Measurements from ENCODE around the gene F13A1.

Gene F13A1

DNA sequence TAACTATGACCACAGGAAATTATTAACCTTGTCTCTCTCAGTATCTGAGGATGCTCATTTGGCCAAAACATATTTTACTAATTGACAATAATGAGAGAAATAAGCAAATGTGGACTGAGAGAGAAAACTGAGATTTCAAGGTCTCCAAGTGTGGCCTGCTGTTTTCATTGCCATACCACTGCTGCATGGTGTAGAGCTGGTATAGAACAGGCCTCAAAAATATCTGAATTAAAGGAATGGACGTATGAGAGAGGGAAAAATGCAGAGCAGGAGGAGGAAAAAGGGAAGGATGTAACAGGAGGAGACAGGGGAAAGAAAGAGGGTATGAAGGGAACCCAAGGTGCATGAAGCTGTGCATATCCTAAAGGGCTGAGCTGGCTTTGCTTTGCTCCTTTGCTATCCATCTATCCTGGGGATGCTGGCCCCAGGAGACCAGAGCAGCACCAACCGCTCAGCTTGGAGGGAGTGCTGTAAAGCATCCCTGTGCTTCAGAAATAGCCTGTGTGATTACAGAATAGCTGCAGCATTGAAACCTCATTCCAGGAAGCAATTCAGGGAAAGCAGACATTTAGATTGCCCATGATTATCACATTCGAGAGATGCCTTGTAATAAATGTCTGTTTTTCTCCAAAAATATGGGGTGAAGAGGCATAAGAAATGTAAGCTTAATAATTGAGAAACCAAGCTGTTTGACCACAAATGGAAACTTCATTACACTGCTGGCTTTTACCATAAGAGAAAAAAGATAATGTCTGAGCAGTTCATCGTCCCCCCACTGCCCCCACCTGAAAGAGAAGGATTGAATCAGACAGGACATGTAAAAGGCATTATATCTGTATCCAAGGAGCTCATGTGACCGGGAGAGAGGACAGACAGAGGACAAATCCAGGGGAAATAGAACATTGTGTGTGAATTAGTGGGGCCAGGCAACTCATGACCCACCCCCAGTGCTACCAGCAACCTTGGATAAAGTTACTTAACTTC lies 80.6 kb downstream of the F13A1 start:
- no peak for DNase-seq

DNA sequence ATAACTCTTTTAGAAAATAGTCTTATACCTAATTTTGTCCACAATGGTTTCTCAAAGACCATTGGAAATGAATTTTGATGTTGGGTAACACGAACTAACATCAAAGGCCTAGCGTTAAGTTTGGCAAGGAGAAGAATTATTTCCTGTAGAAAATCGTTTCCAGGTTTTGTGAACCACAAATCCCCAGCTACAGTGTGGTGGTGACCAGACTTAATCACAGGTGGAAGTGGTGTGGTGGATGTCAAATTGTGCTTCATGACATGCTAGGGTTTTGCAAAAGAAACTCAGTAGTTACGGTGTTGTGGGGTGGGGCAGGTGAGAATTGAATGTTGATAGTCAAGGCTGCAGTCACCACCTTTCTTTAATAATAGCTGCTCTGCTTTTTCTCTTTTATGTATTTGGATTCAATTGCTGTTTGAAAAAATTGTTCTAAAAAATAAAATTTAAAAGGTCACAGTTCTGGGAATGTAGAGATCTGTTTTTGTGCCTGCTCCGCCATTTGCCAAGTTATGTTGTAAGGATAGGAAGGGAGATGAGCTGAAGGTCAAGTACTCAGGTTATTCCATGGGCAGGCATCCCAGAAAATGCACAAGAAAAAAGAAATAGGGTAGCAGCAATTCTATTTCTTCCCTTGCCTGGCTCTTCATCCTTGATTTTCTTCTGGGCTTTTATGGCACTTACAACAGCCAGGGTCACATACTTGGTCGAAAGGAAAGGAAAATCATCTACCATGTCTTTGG lies 83.6 kb downstream of the F13A1 start:
- DNase-seq, result no peak

DNA sequence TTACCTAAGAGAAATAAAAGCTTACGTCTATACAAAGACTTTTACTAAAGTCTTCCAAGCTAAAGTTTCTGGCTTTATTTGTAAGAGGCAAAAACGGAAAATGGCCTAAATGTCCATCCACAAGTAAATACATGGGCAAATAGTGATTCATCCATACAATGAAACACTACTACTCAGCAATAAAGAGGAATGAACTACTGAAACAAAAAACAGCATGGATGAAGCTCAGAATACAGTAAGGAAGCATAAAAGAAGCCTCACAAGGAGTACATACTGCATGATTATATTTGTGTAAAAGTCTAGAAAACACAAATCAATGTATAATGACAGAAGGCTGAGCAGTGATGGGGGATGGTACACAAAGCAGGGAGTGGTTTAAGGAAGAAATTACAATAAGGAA lies 84.7 kb downstream of the F13A1 start:
- DNase-seq, result no peak

DNA sequence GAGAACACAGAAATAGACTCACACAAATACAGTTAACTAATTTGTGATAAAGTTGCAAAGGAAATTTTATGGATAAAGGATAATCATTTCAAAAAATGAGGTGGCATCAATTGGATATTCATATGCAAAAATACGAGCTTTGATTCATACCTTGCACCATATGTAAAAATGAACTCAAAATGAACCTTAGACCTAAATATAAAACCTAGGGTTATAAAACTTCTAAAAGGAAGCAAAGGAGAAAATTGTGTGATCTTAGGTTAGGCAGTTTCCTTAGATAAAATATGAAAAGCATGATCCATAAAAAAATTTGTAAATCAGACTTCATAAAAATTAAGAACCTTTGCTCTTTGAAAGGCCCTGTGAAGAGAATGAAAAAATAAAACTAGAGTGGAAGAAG lies 85.5 kb downstream of the F13A1 start:
- DNase-seq, result no peak

DNA sequence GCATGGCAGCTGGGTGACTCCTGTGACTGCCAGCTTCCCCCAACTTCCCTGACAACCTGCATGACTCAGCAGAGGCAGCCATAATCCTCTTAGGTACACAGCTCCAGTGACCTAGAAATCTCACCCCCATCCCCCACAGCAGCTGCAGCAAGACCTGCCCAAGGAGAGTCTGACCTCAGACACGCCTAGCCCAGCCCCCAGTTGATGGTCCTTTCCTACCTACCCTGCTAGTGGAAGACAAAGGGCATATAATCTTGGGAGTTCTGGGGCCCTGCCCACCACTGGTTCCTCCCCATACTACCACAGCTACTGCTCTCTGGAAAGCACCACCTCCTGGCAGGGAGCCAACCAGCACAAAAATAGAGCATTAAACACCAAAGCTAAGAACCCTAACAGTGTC lies 90.2 kb downstream of the F13A1 start:
- no peak for DNase-seq

DNA sequence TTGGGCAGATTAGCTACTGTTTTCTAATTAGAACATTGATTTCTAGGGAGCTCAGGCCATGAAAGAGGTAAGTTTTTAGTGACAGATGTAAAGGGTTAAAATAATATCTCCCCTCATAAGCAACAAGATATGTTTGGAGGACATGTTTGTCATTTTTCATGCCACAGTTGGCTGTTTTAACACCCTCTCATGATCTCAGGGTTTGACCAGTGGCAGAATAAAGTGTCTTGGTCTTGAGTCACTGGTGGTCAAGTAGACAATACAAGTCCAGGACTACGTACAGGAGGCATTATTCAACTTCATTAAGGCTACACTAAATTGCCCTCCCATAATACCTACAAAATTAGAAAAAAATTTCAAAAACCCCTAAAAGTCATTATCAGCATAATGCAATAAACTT lies 92.6 kb downstream of the F13A1 start:
- no peak for DNase-seq

DNA sequence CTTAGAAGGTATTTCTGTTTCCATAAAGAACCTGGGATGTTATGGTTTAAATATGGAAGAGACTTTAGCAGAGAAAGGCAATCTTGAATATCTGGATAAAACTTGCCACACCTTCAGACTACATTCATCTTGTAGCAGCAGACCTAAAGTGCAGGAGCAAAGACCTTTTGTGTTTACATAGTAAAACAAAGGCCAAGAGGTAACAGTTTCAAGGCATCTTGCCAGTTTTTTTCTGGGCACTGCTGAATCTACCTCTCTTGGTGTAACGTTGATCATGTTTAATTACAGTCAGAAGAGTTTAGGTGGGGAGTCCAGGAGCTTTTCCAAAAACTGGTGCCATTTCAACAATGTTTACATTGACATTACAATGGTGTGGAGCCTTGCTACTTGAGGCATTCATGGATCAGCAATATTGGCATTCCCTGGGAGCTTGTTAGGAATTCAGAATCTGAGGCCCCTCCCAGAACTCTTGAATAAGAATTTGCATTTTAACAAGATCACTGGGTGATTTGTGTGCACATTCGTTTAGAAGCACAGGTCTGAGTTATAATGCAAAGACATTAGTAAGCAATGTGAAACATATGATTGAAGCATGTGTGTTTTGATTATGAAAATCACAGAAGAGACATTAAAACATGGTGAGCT lies 94.5 kb downstream of the F13A1 start:
- DNase-seq, result no peak

DNA sequence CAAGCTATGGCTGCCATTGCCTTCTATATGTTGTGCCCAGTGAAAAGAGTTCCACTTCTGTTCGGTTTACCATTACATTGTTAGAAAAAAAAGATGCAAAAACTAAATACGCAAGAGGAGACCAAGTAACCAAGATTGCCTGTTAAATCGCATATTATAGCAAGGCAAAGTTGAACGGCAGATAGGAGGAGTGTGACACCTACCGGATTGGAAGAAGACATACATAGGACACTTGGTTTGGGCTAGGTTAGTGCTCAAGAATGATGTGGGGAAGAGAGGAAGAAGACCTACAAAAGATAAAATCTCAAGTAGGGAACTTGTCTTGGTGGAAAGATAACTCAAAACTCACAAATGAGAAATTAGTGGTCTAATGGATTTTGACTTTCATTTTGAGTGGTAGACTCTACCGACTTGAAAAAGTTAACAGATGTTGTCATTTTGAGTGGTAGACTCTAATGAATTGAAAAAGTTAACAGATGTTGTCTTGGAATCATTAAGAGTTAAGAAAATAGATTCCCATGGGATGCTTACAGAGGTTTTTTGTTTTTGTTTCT lies 95.5 kb downstream of the F13A1 start:
- no peak for DNase-seq

DNA sequence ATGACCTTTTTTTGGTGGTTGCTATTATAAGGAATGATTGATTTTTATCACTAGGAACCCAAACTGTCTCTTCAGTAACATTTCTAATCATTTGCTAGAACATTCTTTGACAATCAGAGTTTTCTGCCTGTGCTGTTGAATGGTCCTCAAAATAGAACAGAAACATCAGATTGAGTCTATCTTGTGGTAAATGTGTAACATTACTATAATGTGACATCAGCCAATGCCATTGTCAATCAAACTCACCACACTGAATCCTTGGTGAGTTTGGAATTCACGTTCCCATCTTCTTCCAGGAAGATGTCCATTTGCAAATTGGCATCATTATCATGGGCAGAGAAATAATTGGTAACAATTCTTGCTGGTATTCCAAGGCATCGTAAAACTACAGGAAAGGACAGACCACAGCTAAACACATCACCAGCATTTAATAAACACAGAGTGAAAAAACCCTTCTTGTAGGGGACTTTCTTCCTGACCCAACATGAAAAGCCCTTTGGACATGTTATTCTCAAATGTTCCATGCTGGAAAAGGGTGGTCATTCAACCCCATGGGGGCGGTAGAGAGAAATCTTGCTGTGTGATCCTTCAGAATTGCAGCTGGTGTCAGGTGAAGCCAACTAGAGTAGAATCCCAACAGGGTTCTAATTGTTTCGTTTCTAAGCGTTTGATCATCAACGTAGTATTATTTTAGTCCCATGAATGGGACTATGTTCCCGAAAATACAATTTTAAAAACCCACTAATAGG lies 98.5 kb downstream of the F13A1 start:
- no peak for DNase-seq

DNA sequence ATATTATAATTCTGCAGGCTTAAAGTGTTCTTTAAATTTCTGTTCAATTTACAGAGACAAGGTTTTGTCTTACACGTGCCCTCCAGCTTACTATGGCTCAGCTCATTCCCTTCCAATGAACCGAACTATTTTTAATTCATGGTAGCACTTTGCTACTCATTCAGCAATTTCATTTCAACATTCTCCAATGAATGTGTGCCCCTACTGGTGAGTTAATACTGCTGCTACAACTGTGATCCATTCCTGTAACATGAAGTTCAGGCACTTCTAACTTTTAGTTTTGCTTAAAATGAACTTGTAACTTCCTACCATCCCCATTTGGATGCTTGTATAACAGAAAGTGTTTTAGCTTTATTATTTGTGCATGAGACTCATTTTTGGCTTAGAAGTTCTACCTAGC lies 99.7 kb downstream of the F13A1 start:
- no peak for DNase-seq

DNA sequence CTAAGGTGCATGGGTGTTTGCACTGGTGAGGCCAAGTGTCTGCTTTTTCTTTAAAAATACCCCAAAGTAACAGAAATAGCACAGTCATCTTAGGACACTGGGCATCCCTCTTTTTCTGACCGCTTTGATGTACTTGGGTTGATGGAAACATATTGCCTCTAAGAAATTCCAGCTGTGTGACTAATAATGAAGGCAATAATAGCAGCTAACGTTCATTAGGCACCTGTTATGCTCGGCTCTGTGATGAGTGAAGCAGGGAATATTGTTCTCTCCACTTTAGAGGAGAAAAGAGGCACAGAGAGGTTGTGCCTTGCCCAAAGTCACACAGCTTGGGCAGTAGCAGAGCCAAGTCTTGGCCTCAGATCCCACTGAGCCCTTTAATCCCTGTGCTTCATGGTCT lies 100.7 kb downstream of the F13A1 start:
- no peak for DNase-seq

DNA sequence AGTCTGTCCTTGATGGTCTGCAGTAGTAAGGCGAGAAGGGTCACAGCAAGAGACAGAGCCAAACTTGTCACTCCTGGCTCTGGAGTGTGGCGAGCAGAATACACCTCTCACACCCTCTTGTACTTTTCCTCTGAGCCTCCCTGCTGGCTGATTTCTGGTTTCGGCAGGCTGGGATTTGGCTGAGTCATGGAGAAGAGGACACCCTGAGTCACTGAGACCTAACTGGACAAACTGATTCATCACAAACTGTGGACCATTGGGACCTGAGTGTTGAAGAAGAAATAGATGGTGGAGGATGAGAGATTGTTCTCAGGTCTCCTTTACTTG lies 101.7 kb downstream of the F13A1 start:
- DNase-seq, result no peak

DNA sequence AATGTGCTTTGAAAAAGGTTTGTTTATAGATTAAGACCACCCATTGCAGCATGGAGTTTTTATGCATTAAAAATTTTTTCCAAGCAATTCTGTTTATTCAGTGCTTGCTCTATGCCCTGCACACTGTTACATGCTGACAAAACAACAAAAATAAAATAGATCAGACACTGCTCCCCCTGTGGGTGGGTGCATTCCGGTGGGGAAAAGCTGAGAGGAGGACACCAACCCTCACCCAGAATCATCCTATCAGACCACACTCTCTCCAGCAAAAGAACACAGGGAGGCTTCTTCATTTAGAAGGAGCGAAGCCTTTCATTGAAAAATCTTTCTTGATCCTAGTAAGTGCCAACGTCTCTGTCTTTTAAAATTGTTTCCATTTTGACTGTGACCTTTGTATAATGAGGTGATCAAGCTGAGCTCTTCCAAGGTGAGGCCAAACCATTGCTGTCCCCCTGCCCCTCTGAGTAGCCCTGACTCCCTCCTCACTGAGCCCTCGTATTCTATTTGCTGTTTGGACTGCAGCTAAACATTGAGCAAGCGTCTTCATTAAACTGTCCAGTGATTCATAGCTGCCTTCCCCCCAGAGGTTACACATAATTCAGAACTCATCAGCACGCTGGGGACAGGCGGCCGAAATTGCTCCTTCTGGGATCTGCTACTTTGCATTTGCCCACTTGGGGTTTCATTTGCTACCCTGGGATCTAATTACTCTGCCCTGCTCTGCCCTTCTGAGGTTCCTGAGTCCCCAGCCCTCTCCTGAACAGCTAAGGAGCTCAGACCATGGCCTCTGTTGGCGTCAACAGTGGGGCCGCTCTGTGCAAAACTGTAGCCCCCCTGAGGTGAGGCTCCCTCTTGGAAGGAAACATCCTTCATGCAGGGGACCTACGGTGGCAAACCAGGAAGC lies 102.4 kb downstream of the F13A1 start:
- DNase-seq, result no peak

DNA sequence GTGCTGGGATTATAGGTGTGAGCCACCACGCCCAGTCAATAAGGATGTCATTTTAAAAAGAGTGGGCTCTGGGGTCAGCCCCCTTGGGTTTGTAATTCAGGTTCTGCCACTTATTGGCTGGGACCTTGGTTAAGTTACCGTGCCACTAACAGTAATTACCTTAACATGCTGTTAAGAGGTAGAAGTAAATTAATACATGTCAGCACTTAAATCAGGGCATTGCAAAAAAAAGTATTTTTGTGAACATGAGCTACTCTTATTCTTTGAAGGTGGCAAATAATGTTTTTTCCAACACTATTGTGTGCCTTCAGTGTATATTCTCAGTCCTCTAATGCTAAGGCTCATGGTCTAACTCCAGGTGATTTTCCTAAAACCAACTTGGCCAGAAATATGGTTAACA lies 109.5 kb downstream of the F13A1 start:
- DNase-seq, result no peak

DNA sequence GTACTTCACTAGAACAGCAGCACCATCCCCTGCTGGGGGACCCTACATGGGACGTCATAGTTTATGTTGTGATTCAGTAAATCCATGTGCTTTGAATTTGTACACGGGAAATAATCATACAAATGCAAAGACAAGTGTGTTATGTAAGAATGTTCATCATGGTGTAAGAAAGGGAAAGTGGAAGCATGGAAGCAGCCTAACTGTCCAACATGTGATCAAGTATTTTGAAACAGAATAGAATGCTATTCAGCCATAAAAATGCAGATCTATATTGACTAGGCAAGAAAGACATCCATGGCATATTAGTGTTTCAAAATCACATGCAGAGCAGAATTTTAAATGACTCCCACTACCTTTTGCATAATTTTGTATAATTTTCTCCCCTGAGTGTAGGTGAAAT lies 117.6 kb downstream of the F13A1 start:
- DNase-seq, result no peak

DNA sequence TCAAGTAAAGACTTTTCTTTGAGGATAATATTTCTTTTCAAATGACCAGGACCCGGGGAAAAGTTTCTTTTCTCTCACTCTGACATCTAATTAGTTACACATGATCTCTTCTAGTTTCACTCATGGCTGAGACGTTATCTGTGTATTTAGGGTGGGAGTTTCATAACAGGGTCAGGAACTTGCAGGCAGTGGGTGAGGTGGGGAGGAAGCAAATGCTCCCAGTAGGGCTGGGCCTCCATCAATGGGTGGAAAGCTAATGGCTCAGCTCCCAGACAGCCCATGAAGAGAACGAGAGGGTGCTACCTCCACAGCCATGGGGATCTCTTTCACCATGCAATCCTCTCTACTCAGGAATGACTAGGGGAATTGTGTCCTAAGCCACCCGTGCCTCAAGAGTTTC lies 119.3 kb downstream of the F13A1 start:
- no peak for DNase-seq

DNA sequence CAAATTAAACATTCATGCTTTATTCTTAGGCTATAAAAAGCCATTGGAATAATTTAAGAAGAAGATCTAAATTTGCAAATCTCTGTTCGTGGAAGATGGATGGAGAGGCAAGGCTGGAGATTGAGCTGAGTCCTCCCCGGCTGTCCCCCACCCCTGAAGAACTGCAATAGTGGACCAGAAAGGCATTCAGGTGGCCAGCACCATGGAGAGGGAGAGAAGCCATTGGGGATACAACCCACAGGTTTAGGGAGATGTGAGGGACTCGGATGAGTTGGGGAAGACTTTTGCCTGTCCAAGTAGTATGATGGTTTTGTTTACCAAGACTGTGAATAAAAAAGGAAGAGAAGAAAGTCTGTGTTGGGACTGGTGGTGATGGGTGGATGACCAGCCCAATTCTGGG lies 120.8 kb downstream of the F13A1 start:
- DNase-seq, result no peak

DNA sequence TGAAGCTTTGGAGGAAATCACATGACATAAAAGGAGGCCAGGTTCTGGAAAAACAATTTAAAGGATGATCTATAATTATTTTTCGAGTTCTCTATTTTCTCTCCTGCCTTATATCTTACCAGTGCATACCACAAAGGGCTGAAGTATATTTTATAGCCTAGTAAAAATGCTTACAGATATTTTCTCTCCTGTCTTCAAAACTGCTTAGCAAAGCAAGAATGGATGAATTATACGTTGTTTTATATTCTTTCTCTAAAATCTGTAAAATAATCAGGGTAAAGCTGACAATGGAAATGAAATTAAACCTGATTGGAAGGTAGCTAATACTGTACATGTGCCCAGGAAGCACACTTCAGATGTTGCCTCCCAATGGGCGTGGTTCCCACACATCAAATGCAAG lies 123.7 kb downstream of the F13A1 start:
- DNase-seq, result no peak

DNA sequence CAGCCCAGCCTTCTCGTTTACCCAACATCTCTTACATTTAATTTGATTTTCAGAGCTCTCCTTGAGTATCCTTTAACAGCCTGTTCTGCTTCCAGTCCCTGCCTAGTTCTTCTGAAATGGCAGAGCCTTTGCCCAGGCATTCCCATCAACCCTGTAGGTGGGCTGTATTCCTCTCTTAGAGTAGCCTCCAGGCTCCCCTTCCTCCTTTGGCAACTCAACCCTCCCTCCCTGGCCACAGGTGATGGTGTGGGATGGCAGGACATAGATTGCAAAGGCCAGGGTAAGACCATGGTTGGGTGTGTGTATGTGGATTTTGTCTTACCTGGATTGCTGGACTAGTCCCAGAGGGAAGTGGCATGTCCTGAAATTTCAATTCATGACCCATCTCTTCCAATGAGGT lies 125.4 kb downstream of the F13A1 start:
- no peak for DNase-seq

DNA sequence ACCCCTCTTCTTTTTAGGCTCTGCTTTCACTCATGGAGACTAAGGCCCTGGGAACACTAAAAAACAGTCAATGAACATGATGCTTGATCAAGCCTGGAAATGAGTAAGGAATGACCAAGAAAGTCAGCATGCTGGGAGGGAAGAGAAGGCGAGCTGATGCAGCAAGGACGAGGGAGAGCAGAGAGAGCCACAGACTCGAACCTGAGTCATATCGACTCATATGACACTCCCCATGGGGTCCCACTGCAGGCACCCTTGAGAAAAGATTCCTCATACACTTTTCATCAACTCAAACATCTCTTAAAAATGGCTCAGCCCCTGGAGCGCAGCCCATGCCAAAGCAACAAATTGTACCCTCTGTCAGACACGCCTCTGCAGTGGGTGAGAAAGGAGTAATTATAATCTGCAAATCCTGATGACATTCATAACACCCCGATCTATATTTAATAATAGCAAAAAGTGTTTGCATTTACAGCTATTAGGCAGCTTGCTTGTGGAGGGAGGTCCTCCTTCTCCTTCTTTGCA lies 127.2 kb downstream of the F13A1 start:
- no peak for DNase-seq

DNA sequence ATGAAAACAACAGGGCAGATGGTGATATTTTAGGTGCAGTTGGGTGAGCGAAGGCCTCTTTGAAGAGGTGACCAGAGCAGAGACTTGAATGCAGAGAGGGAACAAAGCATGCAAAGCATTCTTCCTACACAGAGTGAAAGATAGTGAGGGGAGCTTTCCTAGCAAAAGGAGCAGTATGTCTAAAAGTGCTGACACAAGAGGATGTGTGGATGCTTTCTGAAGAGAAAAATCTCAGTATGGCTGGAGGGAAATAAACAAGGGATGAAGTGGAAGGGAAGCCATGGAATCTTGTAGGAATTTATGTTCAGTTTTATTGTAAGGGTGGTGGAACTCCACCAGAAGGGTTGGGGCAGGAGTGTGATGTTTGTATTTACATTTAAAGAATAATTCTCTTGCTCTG lies 128.6 kb downstream of the F13A1 start:
- DNase-seq, result no peak

DNA sequence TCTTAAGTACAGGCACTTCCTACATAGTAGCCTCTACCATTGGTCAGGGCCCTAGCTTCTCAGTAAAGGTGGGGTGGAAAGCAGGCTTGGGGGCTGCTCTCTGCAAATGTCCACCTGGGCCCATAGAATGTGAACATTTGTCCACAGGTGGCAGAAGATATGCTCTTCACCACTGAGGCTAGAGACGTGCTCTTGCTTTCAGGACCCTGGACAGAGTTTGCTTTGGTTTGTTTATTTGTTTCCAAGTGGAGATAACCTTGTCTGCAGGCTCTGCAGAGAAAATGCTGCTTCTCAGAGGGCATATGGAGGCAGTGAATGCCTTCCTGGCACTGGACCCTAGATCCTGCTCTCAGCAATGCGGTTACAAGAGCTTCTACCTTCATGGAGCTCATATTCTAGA lies 129.0 kb downstream of the F13A1 start:
- DNase-seq, result no peak
